Measurements from ENCODE around the gene SLAMF1. TPM values are rescaled to one million over a fixed set of nuclear protein-coding genes. Genes with fewer than 3 reads are reported as not detected.

SLAMF1 gene
- total RNA-seq, 1 donor from 2014 or later = not detected

DNA sequence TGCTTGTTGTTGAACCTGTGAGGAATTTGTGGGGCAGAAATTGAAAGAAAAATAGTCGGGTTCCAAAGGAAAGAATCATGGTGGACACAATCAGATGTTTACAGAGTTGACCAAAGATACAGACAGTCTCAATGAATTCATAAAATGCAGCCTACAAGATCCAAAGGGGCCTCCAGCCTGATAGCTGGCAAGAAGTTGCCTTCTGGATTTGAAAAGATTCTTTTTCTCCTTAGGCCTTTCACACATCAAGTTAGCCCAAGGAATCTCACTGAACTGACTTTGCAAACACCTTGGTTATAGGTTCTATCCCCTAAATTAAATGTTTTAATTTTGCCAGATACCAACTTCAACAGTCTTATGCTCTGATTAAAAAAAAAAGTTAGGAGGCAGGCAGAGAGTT lies 21.5 kb downstream of the SLAMF1 start:
- H3K36me3 Mint-ChIP-seq (ENCODE audit: insufficient read depth) = no peaks in the 10 kb centered on the region
- H3K4me1 Mint-ChIP-seq (ENCODE audit: low read depth) = peaks cover 4% of the 10 kb centered on the region
- TF ChIP-seq CTCF (IDR thresholded peaks at IDR 0.05; ENCODE audit: unreplicated experiment) = no peak
- H3K4me3 Mint-ChIP-seq (ENCODE audit: low read depth) = no peak overlapping the region
- DNase-seq (ENCODE audit: low spot score, unreplicated experiment) = no peak
- no peaks in the 10 kb centered on the region for H3K9me3 Mint-ChIP-seq (ENCODE audit: low read depth)
- no peak overlapping the region for H3K27ac Mint-ChIP-seq
- H3K27me3 Mint-ChIP-seq = peaks cover 4% of the 10 kb centered on the region

- Mint-ChIP-seq H3K4me1 (ENCODE audit: low read depth) (peaks cover 4% of the 10 kb centered on the region), H3K9me3 (ENCODE audit: low read depth) (no peaks in the 10 kb centered on the region), H3K27ac (no peak overlapping the region), H3K4me3 (ENCODE audit: low read depth) (no peak overlapping the region), H3K27me3 (peaks cover 4% of the 10 kb centered on the region), H3K36me3 (ENCODE audit: insufficient read depth) (no peaks in the 10 kb centered on the region)
- no peak for DNase-seq (ENCODE audit: low spot score, unreplicated experiment)
- TF ChIP-seq CTCF (IDR thresholded peaks at IDR 0.05; ENCODE audit: unreplicated experiment) = no peak
Observed at GRCh38 chr1:160624464-160624863, 22.4 kb downstream of the SLAMF1 start.

DNA sequence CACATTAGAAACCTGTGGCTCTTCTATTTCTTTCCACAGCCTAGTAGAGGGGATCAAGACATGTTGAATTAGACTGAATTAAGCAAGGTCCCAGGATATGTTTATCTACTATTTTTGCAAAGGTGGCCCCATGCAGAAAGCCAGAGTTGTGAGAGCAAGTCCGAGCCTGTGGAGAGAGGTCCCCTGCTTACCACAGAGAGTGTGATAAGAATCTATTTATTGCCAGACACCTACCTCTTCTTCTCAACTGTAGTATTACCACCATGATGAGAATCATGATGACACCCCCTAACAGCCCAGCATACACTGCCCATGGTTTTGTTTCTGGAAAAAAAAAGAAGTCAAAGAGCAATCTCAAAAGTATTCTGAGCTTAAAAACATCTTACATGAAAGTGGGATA lies 23.0 kb downstream of the SLAMF1 start:
- TF ChIP-seq CTCF (IDR thresholded peaks at IDR 0.05; ENCODE audit: unreplicated experiment) = no peak
- H3K4me3 Mint-ChIP-seq (ENCODE audit: low read depth) = no peak overlapping the region
- H3K27ac Mint-ChIP-seq = no peak overlapping the region
- no peak for DNase-seq (ENCODE audit: low spot score, unreplicated experiment)
- peaks cover 4% of the 10 kb centered on the region for H3K27me3 Mint-ChIP-seq
- peaks cover 3% of the 10 kb centered on the region for H3K4me1 Mint-ChIP-seq (ENCODE audit: low read depth)
- peaks cover 4% of the 10 kb centered on the region for H3K9me3 Mint-ChIP-seq (ENCODE audit: low read depth)
- H3K36me3 Mint-ChIP-seq (ENCODE audit: insufficient read depth) = no peaks in the 10 kb centered on the region

GRCh38 chr1:160623227-160623633 lies 23.6 kb downstream of the SLAMF1 start:
- Mint-ChIP-seq H3K27ac (no peak overlapping the region), H3K4me3 (ENCODE audit: low read depth) (no peak overlapping the region), H3K4me1 (ENCODE audit: low read depth) (no peaks in the 10 kb centered on the region), H3K9me3 (ENCODE audit: low read depth) (peaks cover 5% of the 10 kb centered on the region), H3K27me3 (peaks cover 4% of the 10 kb centered on the region), H3K36me3 (ENCODE audit: insufficient read depth) (no peaks in the 10 kb centered on the region)
- no peak for DNase-seq (ENCODE audit: low spot score, unreplicated experiment)
- no peak for TF ChIP-seq CTCF (IDR thresholded peaks at IDR 0.05; ENCODE audit: unreplicated experiment)

DNA sequence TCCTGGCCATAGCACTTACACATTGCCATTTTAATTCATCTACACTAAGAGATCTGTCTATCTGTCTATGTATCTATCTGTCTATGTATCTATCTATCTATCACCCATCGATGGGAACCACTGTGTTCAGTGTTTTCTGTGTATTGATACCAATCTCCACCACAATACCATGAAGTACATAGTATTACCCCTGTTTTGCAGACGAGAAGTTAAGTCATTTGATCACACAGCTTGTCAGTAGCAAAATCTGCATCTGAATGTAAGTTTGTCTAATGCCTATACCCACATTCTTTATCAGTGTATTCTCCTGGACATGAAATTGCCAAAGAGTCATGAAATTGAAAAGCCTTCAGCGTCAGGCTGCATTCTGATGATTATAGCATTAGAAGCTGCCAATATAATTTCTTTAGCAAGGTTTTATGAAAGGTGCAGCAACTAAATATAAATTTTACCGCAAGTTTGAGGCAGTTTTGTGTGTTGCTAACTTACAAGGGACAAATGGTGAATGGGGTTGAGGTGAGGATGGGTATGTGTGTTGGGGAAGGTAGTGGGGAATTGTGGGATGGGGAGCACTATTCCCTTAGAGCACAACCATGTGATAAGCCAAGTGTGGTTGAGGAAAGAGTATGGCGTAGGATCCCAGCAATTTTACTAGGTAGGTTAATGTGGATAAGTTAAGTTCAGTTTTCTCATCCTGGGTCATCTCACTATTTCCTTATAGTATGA lies 24.2 kb downstream of the SLAMF1 start:
- H3K36me3 Mint-ChIP-seq (ENCODE audit: insufficient read depth) = no peaks in the 10 kb centered on the region
- TF ChIP-seq CTCF (IDR thresholded peaks at IDR 0.05; ENCODE audit: unreplicated experiment) = no peak
- no peak for DNase-seq (ENCODE audit: low spot score, unreplicated experiment)
- peaks cover 4% of the 10 kb centered on the region for H3K27me3 Mint-ChIP-seq
- peaks cover 5% of the 10 kb centered on the region for H3K9me3 Mint-ChIP-seq (ENCODE audit: low read depth)
- no peak overlapping the region for H3K27ac Mint-ChIP-seq
- no peaks in the 10 kb centered on the region for H3K4me1 Mint-ChIP-seq (ENCODE audit: low read depth)
- H3K4me3 Mint-ChIP-seq (ENCODE audit: low read depth) = no peak overlapping the region
